Smooth muscle cell of the brain vasculature (primary cell): ENCODE measurements around the gene TNFRSF6B.
"Not testable (repeated sequence)": the region's sequence is repeated elsewhere in the genome, so short reads cannot be mapped to it uniquely, and the experiment has no call there.

Experiments
- DNase-seq: peaks from one replicate; pipeline ENCODE4 v3.0.0-alpha.2; 2012; ENCODE audit warnings: low read depth, low spot score

TNFRSF6B gene

GRCh38 chr20:63696628-63697356, at the start of gene TNFRSF6B:
Gene TNFRSF6B (plus strand): TSS chr20:63696652. CDS start chr20:63696768, 116 bp downstream.
- DNase-seq, result no peak

- no peak for DNase-seq
Measured at GRCh38 chr20:63648190-63648589, 48.3 kb upstream of the TNFRSF6B start.

GRCh38 chr20:63648895-63649589, 47.4 kb upstream of the TNFRSF6B start:
- DNase-seq, result no peak

GRCh38 chr20:63650486-63650885, 46.0 kb upstream of the TNFRSF6B start:
- DNase-seq, result not testable (repeated sequence)

GRCh38 chr20:63651942-63652191, 44.6 kb upstream of the TNFRSF6B start:
- DNase-seq, result no peak

GRCh38 chr20:63652192-63652980, 44.1 kb upstream of the TNFRSF6B start:
- no peak for DNase-seq

- peak; percentile 62 for DNase-seq
Measured at GRCh38 chr20:63653041-63653973, 43.1 kb upstream of the TNFRSF6B start, which contains the start of gene STMN3. Gene STMN3 (minus strand): TSS chr20:63653424. CDS start chr20:63653345, 79 bp downstream.

GRCh38 chr20:63653974-63654668, 42.3 kb upstream of the TNFRSF6B start:
- DNase-seq, result no peak

- no peak for DNase-seq
Measured at GRCh38 chr20:63655249-63655648, 41.2 kb upstream of the TNFRSF6B start.

GRCh38 chr20:63656451-63656850, 40.0 kb upstream of the TNFRSF6B start:
- DNase-seq, result no peak

- no peak for DNase-seq
Measured at GRCh38 chr20:63657260-63657936, 39.1 kb upstream of the TNFRSF6B start.

- DNase-seq, result peak; percentile 77
Measured at GRCh38 chr20:63657937-63658748, 38.3 kb upstream of the TNFRSF6B start, which contains the start of gene RTEL1. Gene RTEL1 (plus strand): TSS chr20:63658312. CDS start chr20:63659403, 1,091 bp downstream.

- DNase-seq, result no peak
Measured at GRCh38 chr20:63658749-63659187, 37.7 kb upstream of the TNFRSF6B start.

- DNase-seq, result no peak
Measured at GRCh38 chr20:63659370-63659769, 37.1 kb upstream of the TNFRSF6B start.

GRCh38 chr20:63660174-63660573, 36.3 kb upstream of the TNFRSF6B start:
- DNase-seq, result not testable (repeated sequence)

- no peak for DNase-seq
Measured at GRCh38 chr20:63660622-63661021, 35.8 kb upstream of the TNFRSF6B start.

- no peak for DNase-seq
Measured at GRCh38 chr20:63661108-63661507, 35.3 kb upstream of the TNFRSF6B start.

- DNase-seq, result no peak
Measured at GRCh38 chr20:63661959-63662812, 34.3 kb upstream of the TNFRSF6B start.
